T47D (cell line): ENCODE results near the gene MSRB3.

Source experiments
- DNase-seq, 2 experiments: peaks; one replicate each; pipeline versions ENCODE4 v3.0.0 to v3.0.0-alpha.2; 2011 to 2012; ENCODE audit warnings: low read depth in 1 of 2, low spot score in 1 of 2
- JUND ChIP-seq: IDR thresholded peaks from 2 replicates; pipeline ENCODE4 v1.6.1; 2012; ENCODE audit warnings: low read depth
- in situ Hi-C: cut with HindIII; loops from 2 replicates; pipeline ENCODE4 v1.10.0; 2016; ENCODE audit warnings: low sequenced_read_pairs, low pct_unique_long_range_greater_than_20kb

MSRB3 gene

GRCh38 chr12:65510584-65511050 lies 232.1 kb downstream of the MSRB3 start:
- DNase-seq, result no peak
- no peak for TF ChIP-seq JUND
- in situ Hi-C loops, result no loop called here

- in situ Hi-C loops, result no loop called here
Measured at GRCh38 chr12:65511134-65511834, 232.8 kb downstream of the MSRB3 start.

DNA sequence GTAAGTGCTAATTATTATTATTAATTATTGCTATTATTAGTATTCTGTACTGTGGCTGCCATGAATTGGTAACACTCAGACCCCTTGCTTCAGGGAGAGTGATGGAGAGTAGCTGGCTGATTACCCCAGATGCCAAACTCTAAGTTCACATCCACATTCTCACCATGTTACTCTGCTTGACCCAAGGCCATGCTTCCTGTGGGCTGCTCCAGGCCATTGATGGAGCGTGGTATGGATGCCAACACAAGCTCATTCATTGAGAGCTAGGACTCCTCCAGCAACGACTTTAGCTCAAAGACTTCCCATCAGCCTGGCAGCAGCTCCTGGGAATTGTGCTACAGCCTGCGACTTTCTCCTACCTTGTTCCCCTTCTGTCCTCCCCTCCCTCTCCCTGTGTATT lies 233.4 kb downstream of the MSRB3 start:
- no peak for DNase-seq
- in situ Hi-C loops, result no loop called here
- no peak for TF ChIP-seq JUND

More at GRCh38 chr12:65511134-65511834, 232.8 kb downstream of the MSRB3 start:
- TF ChIP-seq JUND, result no peak
- DNase-seq, result no peak
